Body of pancreas (tissue), 4 donors: ENCODE results near the gene CYP27A1.

Experiments
- POLR2A ChIP-seq, 3 donors: fragments of 450-650 bp; IDR thresholded peaks; one replicate each; pipeline ENCODE4 v1.6.1; 2016; ENCODE audit warnings: antibody characterized with exemption in 3 of 3, mild to moderate bottlenecking in 2 of 3
- TF ChIP-seq, protein P1 (sequence below), 7 experiments: fragments of 450-650 bp in 4 of 7; fragments of 200-600 bp in 3 of 7; sonication (generic) in 3 of 7; IDR thresholded peaks; one replicate each; pipeline ENCODE4 v1.5.1; 2016 to 2019; ENCODE audit warnings: antibody characterized with exemption in 7 of 7

DNA sequence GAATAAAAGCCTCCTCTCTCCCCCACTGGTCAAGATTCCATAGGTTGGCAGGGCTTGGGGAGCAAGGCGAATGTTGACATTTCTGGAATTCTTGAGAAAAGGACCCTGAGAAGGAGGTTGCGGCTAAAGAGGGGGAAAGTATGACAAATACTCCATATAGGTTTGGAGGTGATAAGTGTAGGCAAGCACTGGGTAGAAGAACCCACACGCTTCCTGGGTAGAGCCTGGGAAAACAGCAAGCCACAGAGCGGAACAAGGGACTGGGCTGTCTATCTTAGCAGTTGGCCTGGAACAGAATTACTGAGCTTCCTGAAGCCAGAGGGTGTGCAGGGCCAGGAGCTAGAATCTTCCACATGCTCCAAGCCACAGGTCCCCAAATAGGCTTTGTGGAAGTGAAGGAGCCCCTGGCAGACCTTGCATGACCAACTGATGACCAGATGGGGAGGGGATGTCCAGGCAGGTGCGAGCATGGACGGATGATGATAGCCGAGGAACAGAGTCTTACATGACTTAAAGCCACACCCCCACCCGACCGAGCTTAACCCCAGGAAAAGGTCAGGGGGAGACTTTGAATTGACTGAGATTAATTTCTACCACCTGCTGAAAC is 39.8 kb downstream of the CYP27A1 start:
- TF ChIP-seq, protein P1, sequence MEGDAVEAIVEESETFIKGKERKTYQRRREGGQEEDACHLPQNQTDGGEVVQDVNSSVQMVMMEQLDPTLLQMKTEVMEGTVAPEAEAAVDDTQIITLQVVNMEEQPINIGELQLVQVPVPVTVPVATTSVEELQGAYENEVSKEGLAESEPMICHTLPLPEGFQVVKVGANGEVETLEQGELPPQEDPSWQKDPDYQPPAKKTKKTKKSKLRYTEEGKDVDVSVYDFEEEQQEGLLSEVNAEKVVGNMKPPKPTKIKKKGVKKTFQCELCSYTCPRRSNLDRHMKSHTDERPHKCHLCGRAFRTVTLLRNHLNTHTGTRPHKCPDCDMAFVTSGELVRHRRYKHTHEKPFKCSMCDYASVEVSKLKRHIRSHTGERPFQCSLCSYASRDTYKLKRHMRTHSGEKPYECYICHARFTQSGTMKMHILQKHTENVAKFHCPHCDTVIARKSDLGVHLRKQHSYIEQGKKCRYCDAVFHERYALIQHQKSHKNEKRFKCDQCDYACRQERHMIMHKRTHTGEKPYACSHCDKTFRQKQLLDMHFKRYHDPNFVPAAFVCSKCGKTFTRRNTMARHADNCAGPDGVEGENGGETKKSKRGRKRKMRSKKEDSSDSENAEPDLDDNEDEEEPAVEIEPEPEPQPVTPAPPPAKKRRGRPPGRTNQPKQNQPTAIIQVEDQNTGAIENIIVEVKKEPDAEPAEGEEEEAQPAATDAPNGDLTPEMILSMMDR (IDR thresholded peaks at IDR 0.05) = no peak
- TF ChIP-seq POLR2A (IDR thresholded peaks at IDR 0.05) = no peak
